NK-92 (cell line): ENCODE measurements around the gene SLC20A1.

Experiments used
- DNase-seq: peaks from one replicate; lab custom pipeline; 2025; ENCODE audit not compliant: unreplicated experiment; lab: John Stamatoyannopoulos, UW

The SLC20A1 gene

GRCh38 chr2:112674229-112674628, 28.5 kb downstream of the SLC20A1 start:
- DNase-seq: no peak

- no peak for DNase-seq
Observed at GRCh38 chr2:112679484-112679883, 33.7 kb downstream of the SLC20A1 start.

DNA sequence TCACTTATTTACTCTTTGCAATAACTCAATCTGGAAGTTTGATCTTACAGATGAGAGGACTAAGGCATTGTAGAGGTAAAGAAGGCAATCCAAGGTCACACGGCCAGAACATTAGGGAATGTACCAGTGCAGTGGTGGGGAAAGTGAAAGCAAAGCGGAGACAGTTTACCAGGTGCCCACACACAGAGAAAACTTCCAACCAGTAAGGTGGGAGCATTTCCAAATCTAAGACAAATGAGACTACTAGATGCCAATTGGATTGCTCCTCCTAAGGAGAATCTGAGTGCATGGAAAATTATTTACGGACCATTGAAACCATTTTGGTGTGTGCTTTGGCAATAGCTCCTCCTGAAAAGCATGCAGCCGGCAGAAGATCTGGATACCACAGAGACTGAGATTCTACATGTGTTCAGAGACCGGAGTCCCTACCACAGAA, 34.9 kb downstream of the SLC20A1 start:
- no peak for DNase-seq

- DNase-seq: no peak
Observed at GRCh38 chr2:112682101-112682500, 36.4 kb downstream of the SLC20A1 start.

DNA sequence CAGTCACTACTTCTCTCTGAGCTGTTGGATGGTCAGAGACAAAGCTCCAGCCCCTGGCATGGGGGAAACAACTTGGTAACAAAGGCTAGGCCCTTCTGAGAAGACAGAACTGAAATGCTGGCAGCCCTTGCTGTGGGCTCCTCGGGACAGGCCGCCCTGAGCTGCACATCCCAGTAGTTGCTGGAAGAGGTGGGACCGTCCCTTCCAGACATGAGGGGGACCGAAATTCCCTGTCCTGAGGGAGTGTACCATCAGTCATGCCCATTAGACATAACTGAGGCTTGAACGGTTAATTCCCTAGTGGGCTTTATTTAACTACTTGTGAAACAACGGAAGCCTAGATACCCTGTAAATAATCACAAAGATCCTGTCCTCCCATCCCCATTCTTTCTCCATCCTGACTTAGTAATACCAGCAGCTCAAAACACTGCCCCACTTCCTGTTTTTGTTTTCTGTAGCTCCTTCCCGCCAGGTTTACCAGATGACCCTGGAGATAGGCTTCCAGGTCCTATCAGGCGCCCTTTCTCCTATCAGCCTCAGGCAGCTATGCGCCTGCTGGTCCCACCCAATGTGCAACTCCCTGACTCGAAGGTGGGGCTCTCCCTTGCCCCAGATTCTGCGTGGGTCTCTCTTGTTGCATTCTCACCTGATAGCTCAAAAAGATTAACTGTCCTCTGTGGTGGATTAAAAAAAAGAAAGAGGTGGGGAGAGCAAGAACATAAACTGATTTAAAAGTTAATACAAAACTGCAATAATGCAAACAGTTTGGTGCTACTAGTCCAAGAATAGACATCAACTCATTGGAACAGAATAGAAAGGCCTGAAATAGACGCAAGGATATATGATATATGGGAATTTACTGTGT, 38.0 kb downstream of the SLC20A1 start:
- no peak for DNase-seq

DNA sequence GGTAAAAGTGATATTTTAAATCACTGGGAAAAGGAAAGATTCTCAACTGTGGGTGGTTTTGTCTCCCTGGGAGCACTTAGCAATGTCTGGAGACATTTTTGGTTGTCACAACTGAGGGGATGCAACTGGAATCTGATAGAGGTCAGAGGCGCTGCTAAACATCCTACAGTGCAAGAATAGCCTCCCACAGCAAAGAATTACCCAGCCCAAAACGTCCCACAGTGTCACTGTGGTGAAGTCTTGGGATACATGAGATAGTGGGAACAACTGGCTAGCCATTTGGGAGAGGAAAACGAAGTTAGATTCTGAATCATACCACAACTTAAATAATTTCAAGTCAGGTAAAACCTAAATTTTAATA, 38.7 kb downstream of the SLC20A1 start:
- DNase-seq: no peak

DNA sequence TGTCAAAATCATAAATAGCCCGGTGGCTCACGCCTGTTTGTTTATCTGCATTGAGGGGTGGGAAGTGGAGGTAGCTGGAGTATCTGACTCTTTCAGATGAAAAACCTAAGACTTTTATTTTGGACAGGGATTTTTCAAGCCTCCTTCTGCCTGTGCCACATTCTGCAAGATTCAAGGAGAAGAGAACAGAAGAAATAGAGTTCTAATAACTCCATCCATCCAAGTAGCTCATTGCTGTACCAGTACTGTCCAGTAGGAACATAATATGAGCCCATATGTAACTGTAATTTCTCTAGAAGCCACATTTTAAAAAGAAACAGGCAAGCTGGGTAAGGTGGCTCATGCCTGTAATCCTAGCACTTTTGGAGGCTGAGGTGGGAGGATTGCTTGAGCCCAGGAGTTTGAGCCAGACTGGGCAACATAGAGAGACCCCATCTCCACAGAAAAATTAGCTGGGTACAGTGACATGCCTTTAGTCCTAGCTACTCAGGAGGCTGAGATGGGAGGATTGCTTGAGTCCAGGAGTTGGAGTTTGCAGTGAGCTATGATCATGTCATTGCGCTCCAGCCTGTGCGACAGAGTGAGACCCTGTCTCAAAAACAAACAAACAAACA, 39.6 kb downstream of the SLC20A1 start:
- no peak for DNase-seq

DNA sequence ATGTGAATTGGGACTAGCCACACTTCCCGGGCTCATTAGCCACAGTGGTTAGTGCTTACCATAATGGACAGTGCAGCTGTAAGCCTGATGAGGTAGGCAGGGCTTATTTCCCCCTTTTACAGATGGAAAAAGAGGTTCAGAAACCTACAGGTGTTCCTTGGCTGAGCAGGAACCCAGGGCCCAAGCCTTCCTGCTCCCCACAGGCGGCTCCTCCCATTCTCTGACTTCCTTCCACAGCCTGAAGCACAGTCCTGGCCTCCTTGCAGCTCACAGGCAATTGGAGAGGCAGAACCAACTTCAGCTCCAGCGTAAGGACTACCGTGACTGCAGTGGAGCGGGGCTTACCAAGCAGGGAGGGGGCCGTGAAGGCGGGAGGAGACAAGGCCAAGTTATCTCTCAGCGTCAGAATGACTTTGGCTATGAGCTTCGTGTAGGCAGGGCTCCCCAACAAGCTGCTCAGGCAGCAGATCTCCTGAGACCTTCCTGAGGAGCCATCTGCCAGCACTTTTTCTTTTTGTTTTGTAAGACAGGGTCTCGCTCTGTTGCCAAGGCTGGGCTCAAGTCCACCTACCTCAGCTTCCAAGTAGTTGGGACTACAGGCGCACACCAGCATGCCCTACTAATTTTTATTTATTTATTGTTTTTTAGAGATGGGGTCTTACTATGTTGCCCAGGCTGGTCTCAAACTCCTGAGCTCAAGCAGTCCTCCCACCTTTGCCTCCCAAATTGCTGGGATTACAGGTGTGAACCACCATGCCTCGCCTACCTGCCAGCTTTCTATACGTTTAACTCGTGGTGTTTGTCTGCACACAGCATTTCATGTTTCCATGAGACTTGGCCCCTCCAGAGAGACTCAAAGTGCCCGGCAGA, 40.8 kb downstream of the SLC20A1 start:
- DNase-seq: no peak

DNA sequence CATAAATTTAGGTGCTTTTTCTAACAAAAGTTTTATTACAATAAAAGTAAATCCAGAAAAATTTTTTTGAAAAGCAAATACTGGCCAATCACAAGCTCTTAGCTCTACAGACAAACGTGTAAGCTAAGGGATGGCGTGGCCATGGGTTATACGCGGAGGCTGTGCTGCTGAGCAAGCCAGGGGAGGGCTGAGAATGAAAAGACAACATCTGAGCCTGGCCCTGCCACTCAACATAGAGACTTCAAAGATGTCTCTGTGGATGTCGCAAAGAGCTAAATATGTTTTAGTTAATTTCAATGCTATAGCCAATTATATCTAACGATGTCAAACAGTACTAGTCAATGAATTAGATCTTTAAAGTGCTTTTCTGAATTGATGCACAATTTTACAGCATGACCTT, 41.8 kb downstream of the SLC20A1 start:
- DNase-seq: no peak

DNA sequence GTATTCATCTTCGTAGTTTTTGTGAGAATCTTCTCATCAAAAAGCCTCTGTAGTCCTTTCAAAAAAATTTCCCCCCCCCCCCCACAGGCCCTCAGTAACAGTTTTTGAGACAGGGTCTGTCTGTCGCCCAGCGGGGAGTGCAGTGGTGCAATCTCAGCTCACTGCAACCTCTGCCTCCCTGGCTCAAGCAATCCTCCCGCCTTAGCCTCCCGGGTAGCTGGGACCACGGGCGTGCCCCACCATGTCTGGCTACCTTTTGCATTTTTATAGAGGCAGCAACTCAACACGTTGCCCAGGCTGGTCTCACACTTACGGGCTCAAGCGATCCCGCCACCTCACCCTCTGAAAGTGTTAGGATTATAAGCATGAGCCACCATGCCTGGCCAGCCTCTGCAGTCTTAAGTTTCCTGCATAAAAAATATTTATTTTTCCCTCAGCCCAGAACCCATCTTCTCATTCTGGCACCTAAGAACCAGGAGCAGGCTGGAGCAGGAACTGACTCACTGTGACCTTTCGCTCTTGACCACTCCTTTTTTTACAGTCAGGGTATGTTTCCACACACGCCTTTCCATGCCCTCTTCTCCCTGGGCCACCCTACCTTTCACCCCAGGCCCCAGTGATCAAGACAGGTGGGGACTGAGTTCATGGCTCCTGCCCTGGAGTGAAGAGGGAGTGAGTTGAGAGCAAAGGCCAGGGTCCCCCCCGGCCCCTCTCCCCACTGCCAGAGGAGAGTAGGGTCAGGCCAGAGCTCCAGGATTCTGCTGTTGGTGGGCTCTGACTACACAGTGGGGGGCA, 42.5 kb downstream of the SLC20A1 start:
- DNase-seq: no peak

DNA sequence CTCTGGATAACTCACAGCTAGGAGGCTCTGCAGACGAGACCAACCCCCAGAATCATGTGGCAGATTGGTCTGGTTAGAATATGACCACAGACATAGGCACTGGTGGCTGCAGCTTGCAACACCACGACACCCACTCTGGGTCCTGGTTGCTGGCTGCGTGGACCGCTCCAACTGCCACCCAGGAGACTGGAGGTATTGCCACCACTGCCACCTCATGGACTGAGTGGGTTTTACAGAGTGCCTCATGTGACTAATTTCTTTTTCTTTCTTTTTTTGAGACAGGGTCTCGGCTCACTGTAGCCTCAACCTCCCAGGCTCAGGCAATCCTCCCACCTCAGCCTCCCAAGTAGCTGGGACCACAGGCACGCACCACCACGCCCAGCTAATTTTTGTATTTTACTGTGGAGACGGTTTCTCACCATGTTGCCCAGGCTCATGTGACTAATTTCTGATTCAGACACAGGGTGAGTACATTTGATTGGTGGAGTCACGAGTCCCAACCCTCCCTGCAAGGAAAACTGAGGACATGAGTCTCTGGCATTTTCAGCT, 45.2 kb downstream of the SLC20A1 start:
- no peak for DNase-seq

GRCh38 chr2:112691881-112692281, 46.1 kb downstream of the SLC20A1 start:
- no peak for DNase-seq

- DNase-seq: no peak
Observed at GRCh38 chr2:112692495-112692911, 46.8 kb downstream of the SLC20A1 start.

- no peak for DNase-seq
Observed at GRCh38 chr2:112692918-112693317, 47.2 kb downstream of the SLC20A1 start.

DNA sequence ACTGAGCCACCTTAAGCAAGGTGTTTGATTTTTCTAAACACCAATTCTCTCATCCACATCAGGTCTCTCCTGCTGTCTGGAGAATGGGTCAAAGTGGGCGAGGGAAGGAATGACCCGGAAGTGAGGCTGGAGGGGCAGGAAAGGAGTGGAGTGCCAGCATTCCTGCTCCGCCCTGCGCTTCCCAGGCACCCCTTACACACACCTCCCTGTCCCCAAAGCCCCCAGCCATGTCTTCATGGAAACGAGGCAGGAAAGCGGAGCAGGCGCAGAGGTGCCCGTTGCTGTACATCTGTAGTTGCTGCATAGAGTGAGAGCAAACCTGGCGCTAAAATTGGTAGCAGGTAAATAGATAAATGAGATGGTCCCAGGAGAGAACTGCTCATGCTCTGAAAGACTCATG, 47.9 kb downstream of the SLC20A1 start:
- DNase-seq: no peak

- DNase-seq: no peak
Observed at GRCh38 chr2:112694182-112694581, 48.4 kb downstream of the SLC20A1 start.

DNA sequence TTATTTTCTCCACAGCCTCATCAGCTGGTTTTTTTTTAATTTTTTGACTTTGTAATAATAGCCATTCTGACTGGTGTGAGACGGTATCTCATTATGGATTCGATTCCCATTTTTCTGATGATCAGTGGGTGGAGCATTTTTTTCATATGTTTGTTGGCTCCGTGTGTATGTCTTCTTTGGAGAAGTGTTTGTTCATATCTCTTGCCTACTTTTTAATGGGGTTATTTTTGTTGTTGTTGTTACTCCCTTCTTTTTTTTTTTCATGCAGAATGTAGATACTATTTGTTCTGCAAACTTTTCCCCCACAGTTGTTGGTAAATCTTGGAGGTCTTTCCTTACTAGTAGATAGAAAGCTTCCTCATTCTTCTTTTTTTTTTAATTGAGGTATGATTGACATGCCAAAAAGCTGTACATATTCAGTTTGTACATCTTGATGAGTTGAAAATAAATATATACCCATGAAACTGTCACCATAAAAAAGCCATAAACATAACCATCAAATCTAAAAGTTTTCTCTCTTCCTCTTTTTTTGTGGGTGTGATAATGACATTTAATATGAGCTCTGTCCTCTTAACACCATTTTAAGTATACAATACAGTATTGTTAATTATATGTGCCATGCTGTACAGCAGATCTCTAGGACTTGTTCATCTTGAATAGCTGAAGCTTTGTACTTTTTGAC, 53.2 kb downstream of the SLC20A1 start:
- DNase-seq: no peak

GRCh38 chr2:112699984-112700667, 54.4 kb downstream of the SLC20A1 start:
- no peak for DNase-seq

DNA sequence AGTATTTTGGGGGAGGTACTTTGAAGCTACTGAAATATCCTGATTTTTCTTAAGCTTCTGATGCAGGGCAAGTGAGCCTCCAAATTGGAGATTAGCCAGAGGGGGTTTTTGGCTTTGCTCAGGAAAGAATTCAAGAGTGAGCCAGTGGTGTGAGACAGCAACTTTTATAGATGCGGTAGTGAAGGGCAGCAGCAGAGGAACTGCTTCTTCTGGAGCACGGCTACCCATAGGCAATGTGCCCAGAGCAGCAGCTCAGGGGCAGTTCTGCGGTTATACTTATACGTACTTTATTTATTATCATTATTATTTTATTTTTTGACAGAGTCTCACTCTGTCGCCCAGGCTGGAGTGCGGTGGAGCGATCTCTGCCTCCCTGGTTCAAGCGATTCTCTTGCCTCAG, 55.3 kb downstream of the SLC20A1 start:
- no peak for DNase-seq
